Right renal cortex interstitium (tissue), 3 donors: Measurements from ENCODE around the gene GJB6. TPM values are rescaled to one million over a fixed set of nuclear protein-coding genes. Genes with fewer than 3 reads are reported as not detected.

Experiments
- DNase-seq, 3 donors: peaks; one replicate each; pipeline ENCODE4 v3.0.0-alpha.2; 2013; ENCODE audit warnings: low read depth in 3 of 3, low spot score in 2 of 3
- polyA plus RNA-seq, 3 donors: library from polyadenylated mRNA; unstranded; fragments of 120-200 nt; gene quantifications; one replicate each; pipeline ENCODE4 v1.2.1, GENCODE V29; 2013; ENCODE audit not compliant: insufficient read length in 3 of 3

The GJB6 gene
- polyA plus RNA-seq, 3 donors = 1.9 to 3.3 (median 2.6) TPM

GRCh38 chr13:20190481-20191310 is 41.4 kb downstream of the GJB6 start:
- no peak for DNase-seq

DNA sequence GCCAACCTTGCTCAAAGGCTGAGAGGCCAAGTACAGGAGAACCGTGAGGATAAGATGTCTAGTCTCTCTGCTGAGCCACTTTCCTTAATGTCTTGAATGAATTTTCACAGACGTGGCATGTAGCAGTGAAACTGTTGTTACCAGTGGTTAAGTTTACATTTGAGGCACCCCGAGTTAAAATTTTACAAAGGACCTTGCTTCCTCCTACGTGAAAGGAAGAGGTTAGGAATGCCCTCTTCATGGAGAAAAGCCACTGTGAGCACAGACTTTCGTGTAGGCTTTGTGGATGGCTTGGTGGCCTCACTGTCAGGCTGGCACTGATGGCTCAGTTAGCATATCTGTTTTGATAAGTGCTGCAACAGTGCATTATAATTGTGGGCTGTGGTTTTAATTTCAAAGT is 42.0 kb downstream of the GJB6 start:
- no peak for DNase-seq

GRCh38 chr13:20188667-20189553 is 43.2 kb downstream of the GJB6 start:
- no peak for DNase-seq

DNA sequence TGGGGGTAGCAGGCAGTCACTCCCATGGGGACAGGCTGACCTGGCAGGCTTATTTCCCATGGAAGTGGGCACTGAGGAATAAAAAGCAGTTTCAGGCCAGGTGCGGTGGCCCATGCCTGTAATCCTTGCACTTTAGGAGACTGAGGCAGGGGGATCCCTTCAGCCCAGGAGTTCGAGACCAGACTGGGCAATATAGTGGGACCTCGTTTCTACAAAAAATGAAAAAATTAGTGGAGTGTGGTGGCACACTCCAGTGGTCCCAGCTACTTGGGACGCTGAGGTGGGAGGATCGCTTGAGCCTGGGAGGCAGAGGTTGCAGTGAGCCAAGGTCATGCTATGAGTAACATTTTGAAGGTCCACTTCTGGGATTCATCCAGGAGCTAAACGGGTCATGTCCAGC is 45.3 kb downstream of the GJB6 start:
- DNase-seq = no peak

- no peak for DNase-seq
Observed at GRCh38 chr13:20185366-20186056, 46.6 kb downstream of the GJB6 start.

GRCh38 chr13:20182231-20182846 is 49.8 kb downstream of the GJB6 start:
- DNase-seq = no peak

GRCh38 chr13:20181188-20181587 is 50.9 kb downstream of the GJB6 start:
- no peak for DNase-seq

- DNase-seq = no peak
Observed at GRCh38 chr13:20178156-20178555, 54.0 kb downstream of the GJB6 start.

DNA sequence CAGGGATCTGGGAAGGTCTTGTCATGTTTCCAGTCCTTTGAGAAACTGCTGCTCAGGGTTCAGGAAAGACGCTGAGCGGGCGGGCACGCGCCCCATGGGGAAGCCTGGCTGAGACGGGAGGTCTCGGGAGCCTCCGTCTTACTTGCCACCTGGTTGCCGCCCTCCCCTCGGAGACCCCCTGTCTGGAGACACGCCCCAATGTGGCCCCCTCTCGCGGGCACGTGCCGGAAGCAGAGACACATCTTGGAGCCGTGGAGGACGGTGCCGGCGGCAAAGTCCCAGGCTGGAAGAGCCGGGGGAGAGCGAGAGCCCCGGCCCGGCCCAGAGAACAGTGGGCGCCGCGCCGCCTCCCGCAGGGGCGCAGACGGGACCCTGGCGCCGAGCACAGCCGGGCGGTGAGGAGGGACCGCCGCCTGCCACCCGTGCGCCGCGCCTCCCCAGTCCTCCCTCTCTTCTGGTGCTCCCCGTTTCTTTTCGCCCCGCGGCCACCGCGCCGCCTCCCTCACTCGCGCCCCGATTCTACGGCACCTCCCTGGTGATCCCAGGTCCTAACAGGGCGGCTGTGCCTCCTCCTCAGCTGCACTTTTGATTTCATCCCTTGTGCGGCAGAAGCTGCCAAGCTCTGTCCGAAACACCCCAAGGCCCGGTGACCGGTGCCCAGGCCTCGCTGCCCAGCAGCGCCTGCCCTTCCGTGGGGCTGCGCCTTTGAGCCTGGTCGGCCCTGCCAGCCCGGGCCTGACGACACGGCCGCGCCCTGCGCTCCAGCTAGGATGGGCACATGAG is 54.9 kb downstream of the GJB6 start:
- DNase-seq = no peak

DNA sequence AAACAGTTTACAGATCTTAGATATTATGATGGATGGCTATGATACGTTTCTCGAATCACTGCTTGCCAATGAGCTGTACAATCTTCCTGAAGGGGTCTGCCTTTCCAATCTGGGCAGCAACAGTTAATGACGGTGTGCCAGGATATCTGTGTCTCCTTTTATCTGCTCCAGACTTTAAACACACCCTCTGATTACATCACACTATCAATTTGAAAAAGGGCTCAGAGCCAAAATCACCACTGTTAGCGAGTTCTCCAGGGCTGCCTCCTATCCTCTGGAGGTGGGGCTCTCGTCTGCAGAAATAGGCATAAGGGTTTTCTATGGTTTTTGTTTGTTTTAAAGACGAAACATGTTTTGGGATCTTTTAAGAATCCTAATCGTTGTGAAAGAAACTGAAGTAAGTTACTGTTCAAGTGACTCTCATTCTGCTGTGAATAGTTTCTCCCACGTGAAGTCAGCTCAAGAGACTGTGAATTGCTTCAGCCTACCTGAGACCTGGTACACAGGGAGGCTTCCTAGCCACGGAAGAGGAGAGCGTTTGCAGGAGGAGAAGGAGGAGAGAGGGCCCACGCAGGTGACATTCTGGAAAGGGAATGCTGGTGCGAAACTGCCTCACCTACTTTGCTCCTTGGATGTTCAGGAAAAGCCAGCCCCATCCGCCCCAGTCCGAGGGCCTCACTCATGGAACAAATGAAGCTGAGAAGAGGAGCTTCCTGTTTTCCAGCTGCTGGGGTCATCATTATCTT is 56.0 kb downstream of the GJB6 start:
- no peak for DNase-seq

DNA sequence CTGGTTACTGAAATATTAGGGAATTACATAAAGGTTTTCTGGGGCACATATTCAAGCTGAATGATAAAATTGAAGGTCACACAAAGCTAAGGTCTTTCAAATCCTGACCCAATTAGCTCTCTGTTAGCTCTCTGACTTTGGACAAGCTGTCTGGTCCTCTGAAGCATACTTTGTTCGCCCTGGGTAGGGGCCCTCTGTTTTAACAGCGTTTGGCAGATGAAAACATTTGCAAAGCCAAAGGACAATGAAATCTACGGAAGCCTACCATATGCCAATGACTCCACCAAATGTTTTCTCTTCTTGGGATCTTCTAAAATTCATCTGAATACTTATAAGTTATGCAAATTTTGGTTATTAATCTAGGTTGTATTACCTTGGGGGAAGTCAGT is 56.7 kb downstream of the GJB6 start:
- DNase-seq = no peak

DNA sequence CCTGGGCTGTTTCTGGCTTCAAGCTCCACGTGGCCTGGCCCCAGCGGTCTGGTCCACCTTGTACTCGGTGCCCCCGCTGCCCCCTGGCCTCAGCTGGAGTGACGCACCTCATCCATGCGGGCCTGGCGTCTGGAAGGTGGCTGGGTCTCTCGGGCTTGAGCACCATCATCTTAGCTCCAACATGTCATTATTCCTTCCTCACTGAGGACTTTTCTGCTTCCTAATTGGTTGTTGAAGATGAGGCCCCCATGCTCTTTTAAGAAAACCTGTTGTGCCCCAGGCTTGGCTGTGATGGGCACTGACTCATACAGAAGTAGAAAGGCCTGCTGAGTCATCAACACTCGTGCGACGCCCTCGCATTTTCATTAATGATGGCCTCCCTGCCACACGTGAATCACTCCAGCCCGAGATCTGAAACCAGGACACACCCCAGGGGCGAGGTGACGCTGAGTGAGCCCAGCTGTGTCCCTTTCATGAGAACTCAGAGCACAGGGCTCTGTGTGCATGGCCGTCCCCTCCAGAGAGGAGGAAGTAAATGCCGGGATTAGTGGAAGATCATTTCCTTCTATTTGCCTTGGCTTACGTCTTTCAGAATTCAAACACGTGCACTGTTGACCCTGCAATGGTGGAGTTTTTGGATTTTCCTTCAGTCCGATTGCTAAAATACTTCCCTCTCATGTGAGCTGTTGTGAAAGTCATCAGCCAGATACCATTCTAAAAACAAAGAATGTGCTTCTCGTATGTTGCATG is 57.3 kb downstream of the GJB6 start:
- no peak for DNase-seq

DNA sequence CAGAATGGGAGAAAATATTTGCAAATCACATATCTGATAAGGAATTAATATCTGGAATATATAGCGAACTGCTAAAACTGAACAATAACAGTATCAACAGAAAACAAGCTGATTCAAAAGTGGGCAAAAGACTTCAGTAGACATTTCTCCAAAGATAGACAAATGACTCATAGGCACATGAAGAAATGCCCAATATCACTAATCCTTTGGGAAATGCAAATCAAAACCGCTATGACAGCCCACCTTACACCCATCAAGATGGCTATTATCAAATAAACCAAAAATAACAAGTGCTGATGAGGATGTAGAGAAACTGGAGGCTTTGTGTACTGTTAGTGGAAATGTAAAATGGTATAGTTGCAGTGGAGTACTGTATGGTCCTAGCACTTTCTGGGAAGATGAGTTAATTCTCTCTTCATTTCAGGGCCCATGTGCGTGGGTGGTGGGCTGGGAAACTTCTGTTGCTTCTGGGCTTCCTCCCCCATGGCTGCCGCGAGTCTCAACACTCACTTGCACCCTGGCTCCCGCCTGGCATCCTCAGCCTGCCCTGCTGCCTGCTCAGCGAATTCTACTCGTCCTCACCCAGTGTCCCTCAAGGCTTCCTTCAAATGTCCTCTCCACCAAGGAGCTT is 58.9 kb downstream of the GJB6 start:
- no peak for DNase-seq

Other genes starting within 250 kb of the GJB6 start
- 10 to 100 TPM; 13.6 to 14.2 (median 13.7) TPM for gene GJA3, start 71.3 kb downstream of the GJB6 start, polyA plus RNA-seq
- gene GJB2, start 39.4 kb downstream of the GJB6 start, polyA plus RNA-seq = 1 to 10 TPM; 3.1 to 4.7 (median 4.0) TPM